CD4-positive, alpha-beta T cell (primary cell): ENCODE measurements around the gene DNAJB13. TPM values are rescaled to one million over a fixed set of nuclear protein-coding genes. Genes with fewer than 3 reads are reported as not detected.

Experiments
- ATAC-seq: fragments of 200-7000 bp; cut with Tn5 transposase; one replicate; pipeline ENCODE4 v1.10.0; 2022; ENCODE audit warnings: mild to moderate bottlenecking; ENCODE audit not compliant: poor library complexity
- CTCF ChIA-PET: fragments of 350-600 bp; sonication (Branson Sonifier 250); formaldehyde crosslinking; loops from one replicate; lab custom pipeline; 2021; ENCODE audit warnings: antibody characterized with exemption, inconsistent platforms; lab: Charles Lee
- POLR2A ChIA-PET: fragments of 350-600 bp; sonication (Branson Sonifier 250); formaldehyde crosslinking; loops from one replicate; lab custom pipeline; 2021; ENCODE audit warnings: antibody characterized with exemption, inconsistent platforms; lab: Charles Lee
- DNase-seq, 14 experiments: peaks; one replicate each; pipeline ENCODE4 v3.0.0-alpha.2; 2013 to 2020; ENCODE audit warnings: mixed read lengths in 2 of 14
- H3K27ac ChIP-seq, 2 donors: one replicate each; pipeline versions ENCODE4 v1.5.1 to v1.7.0; 2013; ENCODE audit warnings: low read length in 2 of 2, low read depth in 1 of 2, mild to moderate bottlenecking in 1 of 2
- H3K27me3 ChIP-seq, 2 experiments: 1 replicate in 1 of 2; 2 replicates in 1 of 2; pipeline versions ENCODE4 v1.6.1 to v1.7.0; 2013; ENCODE audit warnings: low read length in 2 of 2, control low read depth in 1 of 2, mild to moderate bottlenecking in 1 of 2, moderate library complexity in 1 of 2; ENCODE audit not compliant: insufficient read depth in 2 of 2, control insufficient read depth in 1 of 2
- H3K36me3 ChIP-seq: one replicate; pipeline ENCODE4 v1.6.1; 2013; ENCODE audit warnings: low read length, control low read depth; ENCODE audit not compliant: insufficient read depth
- H3K4me1 ChIP-seq: one replicate; pipeline ENCODE4 v1.6.1; 2013; ENCODE audit warnings: low read length, control low read depth; ENCODE audit not compliant: insufficient read depth
- H3K4me3 ChIP-seq: one replicate; pipeline ENCODE4 v1.5.1; 2013; ENCODE audit warnings: mild to moderate bottlenecking, low read length, moderate library complexity
- H3K9me3 ChIP-seq, 2 experiments: 1 replicate in 1 of 2; 2 replicates in 1 of 2; pipeline versions ENCODE4 v1.6.1 to v1.7.0; 2013; ENCODE audit warnings: low read length in 2 of 2, mild to moderate bottlenecking in 2 of 2, control low read depth in 1 of 2, moderate library complexity in 1 of 2; ENCODE audit not compliant: control insufficient read depth in 1 of 2, insufficient read depth in 1 of 2
- H3K27ac Mint-ChIP-seq: one replicate; pipeline ENCODE4 v1.8.0; 2020; ENCODE audit warnings: mixed read lengths
- H3K27me3 Mint-ChIP-seq: one replicate; pipeline ENCODE4 v1.8.0; 2021; ENCODE audit warnings: mixed read lengths
- H3K36me3 Mint-ChIP-seq: one replicate; pipeline ENCODE4 v1.8.0; 2021; ENCODE audit warnings: low read depth, mixed read lengths
- H3K4me1 Mint-ChIP-seq: one replicate; pipeline ENCODE4 v1.8.0; 2021; ENCODE audit warnings: low read depth, mixed read lengths
- H3K4me3 Mint-ChIP-seq: one replicate; pipeline ENCODE4 v1.8.0; 2020; ENCODE audit warnings: mild to moderate bottlenecking, mixed read lengths
- H3K9me3 Mint-ChIP-seq: one replicate; pipeline ENCODE4 v1.8.0; 2020; ENCODE audit warnings: mixed read lengths
- intact Hi-C, 2 experiments: fragments of 100-400 bp; cut with DNase I in 1 of 2; cut with micrococcal nuclease in 1 of 2; formaldehyde crosslinking; loops; one replicate each; pipeline versions ENCODE4 v1.15.1 to v1.9.0; 2023 to 2025; cut with DNase I, micrococcal nuclease
- total RNA-seq, 174 experiments: library from RNA in 2 of 174; stranded (reverse) in 2 of 174; gene quantifications; one replicate each; pipeline ENCODE4 v1.2.3 and lab custom pipeline; 2021 to 2026
- TF ChIP-seq, protein P1 (sequence below): fragments of 200-600 bp; IDR thresholded peaks from one replicate; pipeline ENCODE4 v1.8.0; 2022; ENCODE audit warnings: antibody characterized with exemption, mild to moderate bottlenecking

Gene DNAJB13
- total RNA-seq, 2 experiments from 2014 or later, result not detected

- no peak for ATAC-seq
- Histone ChIP-seq H3K4me1 (no peaks in the 10 kb centered on the region), H3K27me3 (no peaks in the 10 kb centered on the region), H3K36me3 (no peaks in the 10 kb centered on the region), H3K4me3 (no peak overlapping the region), H3K27ac (no peak overlapping the region), H3K9me3 (no peaks in the 10 kb centered on the region)
- H3K36me3 Mint-ChIP-seq, result peaks cover 13% of the 10 kb centered on the region
- H3K4me1 Mint-ChIP-seq, result no peaks in the 10 kb centered on the region
- H3K27ac Mint-ChIP-seq, result no peak overlapping the region
- H3K4me3 Mint-ChIP-seq, result no peak overlapping the region
- TF ChIP-seq, protein P1, sequence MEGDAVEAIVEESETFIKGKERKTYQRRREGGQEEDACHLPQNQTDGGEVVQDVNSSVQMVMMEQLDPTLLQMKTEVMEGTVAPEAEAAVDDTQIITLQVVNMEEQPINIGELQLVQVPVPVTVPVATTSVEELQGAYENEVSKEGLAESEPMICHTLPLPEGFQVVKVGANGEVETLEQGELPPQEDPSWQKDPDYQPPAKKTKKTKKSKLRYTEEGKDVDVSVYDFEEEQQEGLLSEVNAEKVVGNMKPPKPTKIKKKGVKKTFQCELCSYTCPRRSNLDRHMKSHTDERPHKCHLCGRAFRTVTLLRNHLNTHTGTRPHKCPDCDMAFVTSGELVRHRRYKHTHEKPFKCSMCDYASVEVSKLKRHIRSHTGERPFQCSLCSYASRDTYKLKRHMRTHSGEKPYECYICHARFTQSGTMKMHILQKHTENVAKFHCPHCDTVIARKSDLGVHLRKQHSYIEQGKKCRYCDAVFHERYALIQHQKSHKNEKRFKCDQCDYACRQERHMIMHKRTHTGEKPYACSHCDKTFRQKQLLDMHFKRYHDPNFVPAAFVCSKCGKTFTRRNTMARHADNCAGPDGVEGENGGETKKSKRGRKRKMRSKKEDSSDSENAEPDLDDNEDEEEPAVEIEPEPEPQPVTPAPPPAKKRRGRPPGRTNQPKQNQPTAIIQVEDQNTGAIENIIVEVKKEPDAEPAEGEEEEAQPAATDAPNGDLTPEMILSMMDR, result no peak
- no peaks in the 10 kb centered on the region for H3K9me3 Mint-ChIP-seq
- intact Hi-C loops, result no loop called here
- POLR2A ChIA-PET, result no interaction called here
- CTCF ChIA-PET, result no interaction called here
- no peaks in the 10 kb centered on the region for H3K27me3 Mint-ChIP-seq
- DNase-seq, result no peak
These were observed 6.7 kb upstream of the DNAJB13 start for GRCh38 chr11:73944085-73944484.

- Histone ChIP-seq H3K9me3 (no peaks in the 10 kb centered on the region), H3K27me3 (no peaks in the 10 kb centered on the region), H3K36me3 (no peaks in the 10 kb centered on the region), H3K4me1 (no peaks in the 10 kb centered on the region), H3K4me3 (no peak overlapping the region), H3K27ac (no peak overlapping the region)
- CTCF ChIA-PET, result no interaction called here
- Mint-ChIP-seq H3K4me3 (no peak overlapping the region), H3K27ac (no peak overlapping the region), H3K36me3 (peaks cover 6% of the 10 kb centered on the region), H3K4me1 (no peaks in the 10 kb centered on the region), H3K27me3 (no peaks in the 10 kb centered on the region), H3K9me3 (no peaks in the 10 kb centered on the region)
- intact Hi-C loops, result no loop called here
- TF ChIP-seq, protein P1, result no peak
- DNase-seq (no peak), ATAC-seq (no peak)
- POLR2A ChIA-PET, result no interaction called here
These were observed 5.9 kb upstream of the DNAJB13 start for GRCh38 chr11:73944901-73945300.

DNA sequence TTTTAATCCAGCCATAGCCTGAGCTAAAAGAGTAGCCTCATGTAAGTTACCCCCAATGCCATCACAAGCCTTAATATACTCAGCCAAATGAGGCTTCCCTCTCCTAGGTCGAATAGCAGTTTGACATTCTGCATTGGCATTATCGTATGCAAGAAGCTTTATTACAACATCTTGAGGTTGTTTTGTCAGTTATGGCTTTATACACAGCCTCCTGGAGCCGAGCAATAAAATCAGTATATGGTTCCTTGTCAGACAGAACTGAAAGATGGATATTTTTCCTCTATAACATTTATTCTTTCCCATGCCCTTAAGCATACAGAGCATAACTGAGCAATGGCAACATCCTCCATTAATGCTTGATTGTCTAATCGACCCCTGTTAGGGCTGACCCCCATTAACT, 5.4 kb upstream of the DNAJB13 start:
- H3K4me3 Mint-ChIP-seq, result no peak overlapping the region
- no peaks in the 10 kb centered on the region for H3K27me3 ChIP-seq
- H3K9me3 Mint-ChIP-seq, result no peaks in the 10 kb centered on the region
- TF ChIP-seq, protein P1, result no peak
- H3K4me1 Mint-ChIP-seq, result no peaks in the 10 kb centered on the region
- no peaks in the 10 kb centered on the region for H3K36me3 ChIP-seq
- POLR2A ChIA-PET, result no interaction called here
- no peaks in the 10 kb centered on the region for H3K9me3 ChIP-seq
- no peaks in the 10 kb centered on the region for H3K4me1 ChIP-seq
- H3K27ac Mint-ChIP-seq, result no peak overlapping the region
- H3K36me3 Mint-ChIP-seq, result peaks cover 6% of the 10 kb centered on the region
- CTCF ChIA-PET, result no interaction called here
- no peak overlapping the region for H3K4me3 ChIP-seq
- H3K27ac ChIP-seq, result no peak overlapping the region
- H3K27me3 Mint-ChIP-seq, result no peaks in the 10 kb centered on the region
- intact Hi-C loops, result no loop called here
- DNase-seq (no peak), ATAC-seq (no peak)
